ENCODE measurements around the gene MPIG6B. TPM values are rescaled to one million over a fixed set of nuclear protein-coding genes. Genes with fewer than 3 reads are reported as not detected.

The MPIG6B gene
- total RNA-seq, 1 donor from 2014 or later, result not detected

DNA sequence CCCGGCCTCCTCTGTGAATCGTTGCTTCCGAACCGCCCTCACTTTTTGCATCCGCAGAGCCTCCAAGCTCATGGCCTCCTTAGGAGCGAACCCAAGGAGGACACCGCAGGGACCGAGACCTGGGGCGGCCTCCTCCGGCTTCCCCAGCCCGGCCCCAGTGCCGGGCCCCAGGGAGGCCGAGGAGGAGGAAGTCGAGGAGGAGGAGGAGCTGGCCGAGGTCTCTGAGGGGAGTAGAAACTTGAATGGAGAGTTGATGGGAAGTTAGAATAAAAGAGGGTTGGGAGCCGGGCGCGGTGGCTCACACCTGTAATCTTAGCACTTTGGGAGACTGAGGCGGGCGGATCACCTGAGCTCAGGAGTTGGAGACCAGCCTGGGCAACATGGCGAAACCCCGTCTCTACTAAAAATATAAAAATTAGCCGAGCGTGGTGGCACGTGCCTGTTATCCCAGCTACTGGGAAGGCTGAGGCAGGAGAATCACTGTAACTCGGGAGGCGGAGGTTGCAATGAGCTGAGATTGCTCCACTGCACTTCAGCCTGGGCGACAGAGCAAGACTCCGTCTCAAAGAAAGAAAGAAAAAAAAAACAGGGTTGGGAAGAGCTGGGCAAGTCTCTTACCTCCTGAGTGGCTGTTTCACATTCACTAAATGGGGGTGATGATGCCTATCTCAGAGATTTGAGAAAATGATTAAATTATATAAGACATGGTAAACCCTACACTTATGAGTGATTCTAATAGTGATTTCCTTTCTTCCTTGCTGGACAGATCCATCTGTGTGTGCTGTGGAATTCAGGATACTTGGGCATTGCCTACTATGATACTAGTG lies 17.4 kb downstream of the MPIG6B start:
- H3K36me3 Mint-ChIP-seq (ENCODE audit: low read depth, unreplicated experiment), result peaks cover 10% of the 10 kb centered on the region
- peak overlapping the region; percentile 83 for H2AFZ ChIP-seq (ENCODE audit: low read depth, low read length)
- H3K4me3 ChIP-seq (ENCODE audit: insufficient read depth, low read depth, low read length), result peak overlapping the region; percentile 75
- no peaks in the 10 kb centered on the region for H3K9me3 ChIP-seq (ENCODE audit: insufficient read depth, low read depth, low read length)
- no peaks in the 10 kb centered on the region for H3K27me3 ChIP-seq (ENCODE audit: insufficient read depth, low read length)
- no peaks in the 10 kb centered on the region for H4K20me1 ChIP-seq (ENCODE audit: insufficient read depth, low read length)
- peak overlapping the region; percentile 96 for H3K4me2 ChIP-seq (ENCODE audit: low read length)
- no peaks in the 10 kb centered on the region for H3K36me3 ChIP-seq (ENCODE audit: insufficient read depth, low read length)
- peak overlapping the region; percentile 65 for H3K27ac ChIP-seq (ENCODE audit: low read depth, low read length)
- peak overlapping the region; percentile 94 for H3K4me3 Mint-ChIP-seq (ENCODE audit: unreplicated experiment)
- no peak overlapping the region for H3K27ac Mint-ChIP-seq (ENCODE audit: unreplicated experiment)
- H3K9me3 Mint-ChIP-seq (ENCODE audit: unreplicated experiment), result no peaks in the 10 kb centered on the region
- no peak for FAIRE-seq
- peak overlapping the region; percentile 80 for H3K9ac ChIP-seq (ENCODE audit: low read length)
- no peaks in the 10 kb centered on the region for H3K27me3 Mint-ChIP-seq (ENCODE audit: low read depth, unreplicated experiment)
- peaks cover 32% of the 10 kb centered on the region for H3K4me1 Mint-ChIP-seq (ENCODE audit: low read depth, unreplicated experiment)
- H3K79me2 ChIP-seq (ENCODE audit: insufficient read depth, low read length), result peaks cover 19% of the 10 kb centered on the region
- no peak for DNase-seq (ENCODE audit: low read depth)
- TF ChIP-seq EZH2 (IDR thresholded peaks at IDR 0.05; ENCODE audit: insufficient read depth, low read length), result no peak
- TF ChIP-seq, protein P1, sequence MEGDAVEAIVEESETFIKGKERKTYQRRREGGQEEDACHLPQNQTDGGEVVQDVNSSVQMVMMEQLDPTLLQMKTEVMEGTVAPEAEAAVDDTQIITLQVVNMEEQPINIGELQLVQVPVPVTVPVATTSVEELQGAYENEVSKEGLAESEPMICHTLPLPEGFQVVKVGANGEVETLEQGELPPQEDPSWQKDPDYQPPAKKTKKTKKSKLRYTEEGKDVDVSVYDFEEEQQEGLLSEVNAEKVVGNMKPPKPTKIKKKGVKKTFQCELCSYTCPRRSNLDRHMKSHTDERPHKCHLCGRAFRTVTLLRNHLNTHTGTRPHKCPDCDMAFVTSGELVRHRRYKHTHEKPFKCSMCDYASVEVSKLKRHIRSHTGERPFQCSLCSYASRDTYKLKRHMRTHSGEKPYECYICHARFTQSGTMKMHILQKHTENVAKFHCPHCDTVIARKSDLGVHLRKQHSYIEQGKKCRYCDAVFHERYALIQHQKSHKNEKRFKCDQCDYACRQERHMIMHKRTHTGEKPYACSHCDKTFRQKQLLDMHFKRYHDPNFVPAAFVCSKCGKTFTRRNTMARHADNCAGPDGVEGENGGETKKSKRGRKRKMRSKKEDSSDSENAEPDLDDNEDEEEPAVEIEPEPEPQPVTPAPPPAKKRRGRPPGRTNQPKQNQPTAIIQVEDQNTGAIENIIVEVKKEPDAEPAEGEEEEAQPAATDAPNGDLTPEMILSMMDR (IDR thresholded peaks at IDR 0.05; ENCODE audit: insufficient read depth, low read depth, low read length), result no peak
- H3K4me1 ChIP-seq (ENCODE audit: insufficient read depth, low read length), result peaks cover 27% of the 10 kb centered on the region

DNA sequence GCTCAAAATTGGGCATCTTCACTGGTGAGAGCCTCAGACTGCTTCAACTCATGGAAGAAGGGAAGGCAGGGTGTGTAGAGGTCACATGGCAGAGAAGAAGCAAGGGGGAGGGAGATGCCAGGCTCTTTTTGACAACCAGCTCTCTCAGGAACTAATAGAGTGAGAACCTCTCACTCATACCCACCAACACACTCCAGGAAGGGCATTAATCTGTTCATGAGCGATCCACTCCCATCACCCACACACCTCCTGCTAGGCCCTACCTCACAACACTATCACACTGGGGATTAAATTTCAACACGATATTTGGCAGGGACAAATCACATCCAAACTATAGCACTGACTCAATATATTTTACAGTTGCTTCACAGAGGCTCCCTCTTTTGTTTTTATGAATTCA lies 18.6 kb downstream of the MPIG6B start:
- Histone ChIP-seq H3K27me3 (ENCODE audit: insufficient read depth, low read length) (no peaks in the 10 kb centered on the region), H3K9ac (ENCODE audit: low read length) (no peak overlapping the region), H3K9me3 (ENCODE audit: insufficient read depth, low read depth, low read length) (no peaks in the 10 kb centered on the region), H2AFZ (ENCODE audit: low read depth, low read length) (no peak overlapping the region), H3K4me1 (ENCODE audit: insufficient read depth, low read length) (peaks cover 24% of the 10 kb centered on the region), H3K36me3 (ENCODE audit: insufficient read depth, low read length) (no peaks in the 10 kb centered on the region), H3K27ac (ENCODE audit: low read depth, low read length) (no peak overlapping the region), H3K4me3 (ENCODE audit: insufficient read depth, low read depth, low read length) (no peak overlapping the region), H3K4me2 (ENCODE audit: low read length) (no peak overlapping the region), H3K79me2 (ENCODE audit: insufficient read depth, low read length) (peaks cover 7% of the 10 kb centered on the region), H4K20me1 (ENCODE audit: insufficient read depth, low read length) (no peaks in the 10 kb centered on the region)
- H3K4me3 Mint-ChIP-seq (ENCODE audit: unreplicated experiment), result peak overlapping the region; percentile 47
- DNase-seq (ENCODE audit: low read depth) (no peak), FAIRE-seq (no peak)
- no peaks in the 10 kb centered on the region for H3K27me3 Mint-ChIP-seq (ENCODE audit: low read depth, unreplicated experiment)
- H3K36me3 Mint-ChIP-seq (ENCODE audit: low read depth, unreplicated experiment), result peaks cover 10% of the 10 kb centered on the region
- no peaks in the 10 kb centered on the region for H3K9me3 Mint-ChIP-seq (ENCODE audit: unreplicated experiment)
- H3K4me1 Mint-ChIP-seq (ENCODE audit: low read depth, unreplicated experiment), result peaks cover 28% of the 10 kb centered on the region
- H3K27ac Mint-ChIP-seq (ENCODE audit: unreplicated experiment), result no peak overlapping the region
- no peak for TF ChIP-seq EZH2 (IDR thresholded peaks at IDR 0.05; ENCODE audit: insufficient read depth, low read length)
- TF ChIP-seq, protein P1 (IDR thresholded peaks at IDR 0.05; ENCODE audit: insufficient read depth, low read depth, low read length), result no peak

DNA sequence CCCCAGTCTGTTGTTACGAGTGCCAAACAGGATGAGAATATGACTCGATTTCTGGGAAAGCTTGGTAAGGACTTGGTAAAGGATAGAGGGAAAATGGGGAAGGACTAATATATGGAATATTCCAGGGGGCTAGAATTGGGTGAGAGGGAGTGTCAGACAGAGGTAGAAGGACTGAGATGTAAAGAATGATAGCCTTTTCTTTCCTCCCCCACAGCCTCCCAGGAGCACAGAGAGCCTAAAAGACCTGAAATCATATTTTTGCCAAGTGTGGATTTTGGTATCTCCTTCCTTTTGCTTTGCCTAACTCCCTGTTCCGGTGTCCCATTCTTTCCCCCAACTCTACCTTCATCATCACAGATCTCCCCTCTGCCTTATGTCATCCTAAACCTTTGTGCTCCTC lies 19.7 kb downstream of the MPIG6B start:
- H3K27ac Mint-ChIP-seq (ENCODE audit: unreplicated experiment), result no peak overlapping the region
- peaks cover 10% of the 10 kb centered on the region for H3K36me3 Mint-ChIP-seq (ENCODE audit: low read depth, unreplicated experiment)
- H3K4me3 Mint-ChIP-seq (ENCODE audit: unreplicated experiment), result no peak overlapping the region
- Histone ChIP-seq H4K20me1 (ENCODE audit: insufficient read depth, low read length) (no peaks in the 10 kb centered on the region), H2AFZ (ENCODE audit: low read depth, low read length) (no peak overlapping the region), H3K79me2 (ENCODE audit: insufficient read depth, low read length) (peaks cover 6% of the 10 kb centered on the region), H3K4me2 (ENCODE audit: low read length) (no peak overlapping the region), H3K36me3 (ENCODE audit: insufficient read depth, low read length) (peaks cover 4% of the 10 kb centered on the region), H3K4me1 (ENCODE audit: insufficient read depth, low read length) (peaks cover 13% of the 10 kb centered on the region), H3K9ac (ENCODE audit: low read length) (no peak overlapping the region), H3K27me3 (ENCODE audit: insufficient read depth, low read length) (no peaks in the 10 kb centered on the region), H3K27ac (ENCODE audit: low read depth, low read length) (no peak overlapping the region), H3K4me3 (ENCODE audit: insufficient read depth, low read depth, low read length) (no peak overlapping the region), H3K9me3 (ENCODE audit: insufficient read depth, low read depth, low read length) (no peaks in the 10 kb centered on the region)
- H3K9me3 Mint-ChIP-seq (ENCODE audit: unreplicated experiment), result no peaks in the 10 kb centered on the region
- FAIRE-seq, result no peak
- TF ChIP-seq EZH2 (IDR thresholded peaks at IDR 0.05; ENCODE audit: insufficient read depth, low read length), result no peak
- TF ChIP-seq, protein P1 (IDR thresholded peaks at IDR 0.05; ENCODE audit: insufficient read depth, low read depth, low read length), result no peak
- H3K4me1 Mint-ChIP-seq (ENCODE audit: low read depth, unreplicated experiment), result peaks cover 27% of the 10 kb centered on the region
- DNase-seq (ENCODE audit: low read depth), result no peak
- H3K27me3 Mint-ChIP-seq (ENCODE audit: low read depth, unreplicated experiment), result no peaks in the 10 kb centered on the region
